GM21786 (cell line): ENCODE measurements around the gene CTNNA3.

Experiments
- ATAC-seq: cut with Tn5 transposase; IDR thresholded peaks from one replicate; pipeline ENCODE4 v1.9.1; 2021; ENCODE audit not compliant: unreplicated experiment

Gene CTNNA3

GRCh38 chr10:66782144-66782543 is 913.9 kb downstream of the CTNNA3 start:
- no peak for ATAC-seq

DNA sequence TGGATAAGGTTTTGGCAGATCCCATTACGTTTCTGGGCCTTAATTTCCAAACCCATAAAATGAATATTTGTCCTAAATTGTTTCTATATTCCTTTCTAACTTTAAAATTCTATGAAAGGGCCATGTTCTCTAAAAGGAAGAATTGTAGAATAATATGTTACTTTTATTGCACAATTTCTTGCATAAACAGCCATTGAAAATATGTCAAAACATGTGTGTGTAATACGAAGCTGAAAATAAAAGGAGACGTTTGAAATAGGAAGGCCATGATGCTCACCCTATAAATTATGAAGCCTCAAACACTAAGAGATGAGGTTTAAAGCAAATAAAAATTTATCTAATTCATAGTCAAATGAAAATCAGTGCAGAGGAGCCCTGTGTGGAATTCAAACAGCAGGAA is 915.2 kb downstream of the CTNNA3 start:
- no peak for ATAC-seq

GRCh38 chr10:66778351-66778750 is 917.6 kb downstream of the CTNNA3 start:
- ATAC-seq, result no peak

- ATAC-seq, result no peak
Measured at GRCh38 chr10:66777665-66778064, 918.3 kb downstream of the CTNNA3 start.

- no peak for ATAC-seq
Measured at GRCh38 chr10:66773472-66773817, 922.5 kb downstream of the CTNNA3 start.

- no peak for ATAC-seq
Measured at GRCh38 chr10:66772548-66773471, 923.2 kb downstream of the CTNNA3 start.

DNA sequence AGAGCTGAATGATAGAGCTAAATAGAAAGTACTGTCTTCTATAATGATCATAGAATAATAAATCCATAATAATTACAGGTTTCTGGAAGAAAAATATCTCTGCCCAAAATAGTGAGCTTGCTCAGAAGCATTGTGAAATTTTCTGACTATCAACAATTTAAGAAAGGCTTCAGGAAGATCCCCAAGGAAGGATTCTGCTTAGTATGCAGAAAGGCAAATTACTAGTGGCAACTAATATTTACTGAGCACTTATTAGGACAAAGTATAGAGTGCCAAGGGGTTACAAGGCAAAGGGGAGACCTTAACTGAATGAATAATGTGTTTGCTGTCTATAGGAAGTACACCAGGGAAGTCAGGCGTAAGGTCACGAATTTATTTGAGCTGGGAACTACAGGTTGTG is 928.3 kb downstream of the CTNNA3 start:
- ATAC-seq, result no peak

GRCh38 chr10:66762218-66762729 is 933.7 kb downstream of the CTNNA3 start:
- ATAC-seq, result no peak

DNA sequence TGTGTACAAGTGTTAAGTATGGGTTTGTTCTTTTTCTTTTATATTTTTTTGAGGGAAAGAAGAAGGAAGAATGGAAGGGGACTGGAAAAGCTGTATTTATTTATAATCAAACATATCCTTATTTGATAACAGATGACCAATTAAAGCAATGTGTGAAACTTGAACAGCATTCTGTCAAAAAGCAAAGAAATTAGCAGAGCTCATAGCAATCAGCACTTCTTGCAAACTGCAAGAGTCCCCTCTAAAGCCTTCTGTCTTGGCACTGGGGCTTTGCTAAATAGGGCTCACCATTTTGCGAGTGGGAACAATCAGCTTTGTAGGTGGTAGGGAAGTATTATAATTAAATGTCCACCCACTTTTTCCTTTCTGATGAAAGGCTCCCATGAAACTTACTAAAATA is 935.1 kb downstream of the CTNNA3 start:
- ATAC-seq, result no peak

GRCh38 chr10:66755474-66755873 is 940.5 kb downstream of the CTNNA3 start:
- no peak for ATAC-seq

- ATAC-seq, result no peak
Measured at GRCh38 chr10:66752714-66753113, 943.3 kb downstream of the CTNNA3 start.

- no peak for ATAC-seq
Measured at GRCh38 chr10:66748217-66748616, 947.8 kb downstream of the CTNNA3 start.

DNA sequence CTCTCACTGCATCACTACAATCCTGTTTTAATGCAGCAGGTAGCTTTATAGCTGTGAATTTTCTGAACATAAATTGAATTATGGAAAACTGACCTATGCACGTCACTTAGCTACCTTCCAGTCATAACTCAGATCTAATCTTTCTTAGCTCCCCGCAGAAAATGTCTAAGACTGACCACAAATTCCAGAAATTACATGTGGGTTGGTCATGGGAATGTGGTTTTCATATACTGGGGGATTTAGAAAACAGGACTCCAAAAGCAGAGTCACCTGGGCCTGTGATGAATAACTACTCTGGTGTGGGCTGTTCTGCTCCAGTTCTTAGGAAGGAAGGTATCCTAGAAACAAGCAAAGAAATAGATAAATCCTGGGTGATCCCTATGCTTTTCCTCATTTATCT is 948.5 kb downstream of the CTNNA3 start:
- ATAC-seq, result no peak

- no peak for ATAC-seq
Measured at GRCh38 chr10:66746711-66747110, 949.3 kb downstream of the CTNNA3 start.

GRCh38 chr10:66746246-66746645 is 949.7 kb downstream of the CTNNA3 start:
- ATAC-seq, result no peak

DNA sequence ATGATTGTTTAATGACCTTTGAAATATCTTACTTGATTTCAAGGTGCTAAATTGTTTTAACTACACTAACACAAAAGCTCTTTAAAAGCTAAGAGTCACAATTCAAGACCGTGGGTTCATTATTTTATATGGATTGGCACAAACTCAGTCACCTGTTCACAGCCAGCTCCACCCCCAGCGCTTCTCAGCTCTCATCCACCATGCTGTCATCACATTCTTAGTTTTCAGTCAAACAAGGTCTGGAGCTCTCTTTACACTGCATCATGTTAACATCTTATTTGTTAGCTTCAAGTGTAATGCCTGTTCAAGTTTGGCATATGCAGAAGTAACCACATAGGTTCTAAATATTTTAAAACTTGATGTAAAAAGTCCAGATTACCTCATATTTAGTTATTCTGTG is 951.1 kb downstream of the CTNNA3 start:
- no peak for ATAC-seq

DNA sequence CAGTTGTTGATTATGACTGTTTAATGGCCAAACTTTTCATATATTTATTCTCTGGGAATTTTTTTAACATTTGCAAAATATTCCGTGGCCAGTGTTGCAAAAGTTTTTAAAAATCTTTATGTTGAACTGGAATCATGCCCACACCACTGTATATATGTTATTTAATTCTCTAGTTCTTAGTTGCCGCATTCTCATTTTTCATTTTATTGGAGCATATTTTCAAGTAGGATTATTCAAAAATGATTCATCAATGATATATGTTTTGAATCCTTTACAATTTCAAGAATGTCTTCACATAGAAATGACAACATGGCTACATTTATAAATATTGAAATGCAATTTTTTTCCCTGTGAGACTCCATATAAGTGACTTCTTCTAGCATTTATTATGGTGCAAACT is 958.8 kb downstream of the CTNNA3 start:
- ATAC-seq, result no peak

DNA sequence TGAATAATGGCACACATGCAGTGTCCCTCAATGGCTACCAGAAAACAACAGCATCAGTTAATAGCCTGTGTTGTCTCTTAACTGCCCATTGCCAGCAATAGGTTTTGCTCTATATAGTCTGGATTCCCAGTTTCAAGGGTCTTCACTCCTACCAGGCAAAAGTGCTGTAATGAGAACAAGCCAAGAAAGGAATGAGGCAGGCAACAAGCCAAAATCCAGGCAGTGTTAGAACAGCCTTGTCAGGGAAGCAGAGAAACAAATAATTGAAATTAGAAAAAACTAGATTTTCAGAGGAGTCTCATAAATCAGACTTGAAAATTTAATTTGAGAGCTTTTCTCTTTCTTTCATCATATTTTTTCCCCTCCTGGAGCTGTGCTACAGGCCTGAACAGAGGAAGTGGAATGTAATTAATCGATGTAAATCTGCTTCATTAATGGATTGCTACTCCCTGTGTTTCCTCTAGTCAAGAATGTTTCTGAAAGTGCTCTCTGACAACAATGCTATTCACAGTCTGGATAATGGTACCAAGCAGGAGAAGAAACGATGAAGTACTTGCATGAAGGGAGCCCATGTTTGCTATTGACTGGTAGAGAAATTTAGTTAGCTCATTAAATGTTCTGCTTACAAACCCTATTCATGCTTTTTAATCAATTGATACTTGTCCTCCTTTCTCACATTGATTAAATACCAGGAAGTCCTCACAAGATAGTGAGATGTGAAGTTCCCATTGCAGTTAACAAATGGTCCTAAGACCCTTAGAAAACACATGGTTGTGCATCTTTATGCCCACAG is 972.2 kb downstream of the CTNNA3 start:
- ATAC-seq, result no peak

DNA sequence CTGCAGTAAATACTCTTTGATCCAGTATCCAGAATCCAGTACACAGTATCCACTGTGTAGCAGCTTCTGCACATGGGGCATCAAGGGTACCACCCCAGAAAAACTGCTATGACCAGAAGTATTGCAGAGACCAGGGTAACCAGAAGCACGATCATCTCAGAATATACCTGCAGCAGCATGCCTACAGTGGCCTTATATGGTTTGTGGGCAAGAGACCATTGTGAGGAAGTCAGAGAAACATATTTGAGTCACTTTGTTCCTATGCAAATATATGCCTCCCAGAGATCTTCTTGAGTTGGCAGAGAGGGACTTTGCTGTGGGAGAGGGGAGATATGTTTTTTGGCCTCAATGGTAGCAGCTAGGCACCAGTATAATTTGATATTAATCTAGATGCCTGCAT is 976.5 kb downstream of the CTNNA3 start:
- no peak for ATAC-seq

DNA sequence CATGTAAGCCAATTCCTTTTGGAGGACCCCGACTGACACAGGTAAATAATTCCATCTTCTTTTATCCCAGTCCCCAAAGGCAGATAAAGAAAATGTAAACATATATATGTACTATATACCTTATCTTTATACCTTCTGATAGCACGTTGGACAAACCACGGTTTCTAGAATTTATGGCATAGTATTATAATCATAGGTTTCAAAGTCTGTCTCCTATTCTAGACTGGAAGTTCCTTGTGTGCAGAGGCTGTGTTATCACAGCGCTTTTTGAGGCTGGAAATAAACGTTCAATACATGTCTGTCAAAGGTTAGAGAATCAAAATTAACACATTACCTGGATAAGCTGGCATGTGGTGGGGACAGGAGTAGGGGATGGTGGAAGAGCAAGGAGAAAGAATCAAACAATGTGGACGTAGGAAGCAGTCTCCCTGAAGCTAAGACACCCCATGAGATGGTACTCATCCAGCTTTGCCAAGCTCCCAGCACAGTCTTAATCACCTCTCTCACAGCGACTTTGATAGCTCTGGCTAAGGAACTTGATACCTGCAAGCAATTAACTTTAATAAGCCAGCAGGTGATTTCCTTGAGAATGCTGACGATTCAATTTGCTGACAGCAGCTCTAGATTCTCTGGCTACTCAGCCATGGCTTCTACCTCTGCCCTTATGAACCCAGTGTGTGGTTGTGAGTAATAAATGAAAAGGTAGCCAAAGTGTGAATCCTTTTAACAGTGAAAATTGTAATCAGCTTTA is 978.6 kb downstream of the CTNNA3 start:
- no peak for ATAC-seq

GRCh38 chr10:66714741-66715140 is 981.3 kb downstream of the CTNNA3 start:
- no peak for ATAC-seq
